H1 (cell line): Measurements from ENCODE around the gene BNIP5.

ENCODE experiments used
- BCL11A ChIP-seq, 2 experiments: IDR thresholded peaks; one replicate each; pipeline ENCODE4 v1.6.1; 2011; ENCODE audit warnings: low read depth in 2 of 2, low read length in 2 of 2, mild to moderate bottlenecking in 2 of 2
- CEBPB ChIP-seq: IDR thresholded peaks from 2 replicates; pipeline ENCODE4 v1.6.1; 2012; ENCODE audit warnings: low read depth, low read length
- EP300 ChIP-seq, 2 experiments: IDR thresholded peaks; 1 replicate in 1 of 2; 2 replicates in 1 of 2; pipeline ENCODE4 v1.6.1; 2011 to 2012; ENCODE audit warnings: low read depth in 2 of 2, low read length in 2 of 2, mild to moderate bottlenecking in 2 of 2, borderline replicate concordance in 1 of 2, inconsistent platforms in 1 of 2, moderate library complexity in 1 of 2
- RAD21 ChIP-seq, 2 experiments: IDR thresholded peaks in 1 of 2; conservative IDR thresholded peaks in 1 of 2; 2 replicates each; pipeline ENCODE4 v1.6.1; 2011; ENCODE audit warnings: low read depth in 2 of 2, low read length in 2 of 2, improper control_type of control experiment in 1 of 2, inconsistent platforms in 1 of 2, mild to moderate bottlenecking in 1 of 2, moderate library complexity in 1 of 2
- SAP30 ChIP-seq: fragments of 300-600 bp; sonication (generic); IDR thresholded peaks from 2 replicates; pipeline ENCODE4 v1.7.1; 2012; ENCODE audit warnings: low read length, moderate library complexity, mild to moderate bottlenecking, inconsistent platforms; ENCODE audit not compliant: insufficient read depth, insufficient replicate concordance
- SRF ChIP-seq: IDR thresholded peaks from 2 replicates; pipeline ENCODE4 v1.6.1; 2011; ENCODE audit warnings: mild to moderate bottlenecking, low read depth, low read length, moderate library complexity
- TF ChIP-seq, protein P1 (sequence below): IDR thresholded peaks from 2 replicates; pipeline ENCODE4 v1.6.1; 2012; ENCODE audit warnings: inconsistent platforms

DNA sequence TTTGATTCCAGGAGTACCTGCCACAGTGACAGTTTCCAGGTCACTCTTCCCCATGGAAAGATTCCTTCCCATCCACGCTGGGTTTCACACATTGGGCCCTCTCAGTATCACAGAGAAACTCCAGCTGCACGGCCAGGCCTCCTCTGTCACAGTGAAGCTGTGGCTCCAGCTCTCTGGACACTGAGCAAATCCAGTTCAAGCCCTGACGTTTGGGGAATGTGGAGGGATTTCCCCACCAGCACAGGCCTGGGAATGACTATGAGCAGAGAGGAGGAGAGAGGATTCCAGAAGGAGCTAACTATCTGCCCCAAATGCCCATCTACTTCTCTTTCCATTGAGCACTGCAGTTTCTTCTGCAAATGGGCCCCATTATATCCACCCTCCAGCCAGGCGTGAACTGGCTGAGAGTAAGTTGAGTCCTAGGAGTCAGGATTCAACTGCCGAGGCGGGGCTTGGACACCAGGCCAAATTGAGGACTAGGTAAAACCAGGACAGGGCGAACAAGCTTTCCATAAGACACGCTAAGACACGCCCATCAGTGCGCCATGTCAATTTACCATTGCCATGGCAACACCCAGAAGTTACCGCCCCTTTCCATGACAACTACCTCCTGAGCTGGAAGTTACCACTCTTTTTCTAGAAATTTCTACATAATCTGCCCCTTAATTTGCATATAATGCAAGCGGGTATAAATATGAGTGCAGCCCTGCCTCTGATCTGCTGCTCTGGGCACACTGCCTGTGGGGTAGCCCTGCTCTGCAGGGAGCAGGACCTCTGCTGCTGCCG lies 9.2 kb upstream of the BNIP5 start:
- TF ChIP-seq EP300 (IDR thresholded peaks at IDR 0.05; ENCODE audit: borderline replicate concordance in 1 of 2, low read depth in 2 of 2, low read length in 2 of 2) (no peak), SAP30 (no peak), SRF (no peak), BCL11A (IDR thresholded peaks at IDR 0.05; ENCODE audit: low read depth in 2 of 2, low read length in 2 of 2) (no peak), RAD21 (IDR thresholded peaks at IDR 0.05 in 1 of 2, conservative IDR thresholded peaks at IDR 0.05 in 1 of 2; ENCODE audit: low read depth in 2 of 2, low read length in 2 of 2) (no peak), CEBPB (no peak)
- TF ChIP-seq, protein P1, sequence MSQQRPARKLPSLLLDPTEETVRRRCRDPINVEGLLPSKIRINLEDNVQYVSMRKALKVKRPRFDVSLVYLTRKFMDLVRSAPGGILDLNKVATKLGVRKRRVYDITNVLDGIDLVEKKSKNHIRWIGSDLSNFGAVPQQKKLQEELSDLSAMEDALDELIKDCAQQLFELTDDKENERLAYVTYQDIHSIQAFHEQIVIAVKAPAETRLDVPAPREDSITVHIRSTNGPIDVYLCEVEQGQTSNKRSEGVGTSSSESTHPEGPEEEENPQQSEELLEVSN, result no peak
